NCI-H345 treated with DMSO at 0.1 percent for 48 hours (cell line): Measurements from ENCODE around the gene OTUD4.
"Not testable (repeated sequence)": the region's sequence is repeated elsewhere in the genome, so short reads cannot be mapped to it uniquely, and the experiment has no call there.

Experiments
- DNase-seq: peaks from one replicate; lab custom pipeline; 2025; ENCODE audit not compliant: unreplicated experiment; lab: John Stamatoyannopoulos, UW

Gene OTUD4, protein sequence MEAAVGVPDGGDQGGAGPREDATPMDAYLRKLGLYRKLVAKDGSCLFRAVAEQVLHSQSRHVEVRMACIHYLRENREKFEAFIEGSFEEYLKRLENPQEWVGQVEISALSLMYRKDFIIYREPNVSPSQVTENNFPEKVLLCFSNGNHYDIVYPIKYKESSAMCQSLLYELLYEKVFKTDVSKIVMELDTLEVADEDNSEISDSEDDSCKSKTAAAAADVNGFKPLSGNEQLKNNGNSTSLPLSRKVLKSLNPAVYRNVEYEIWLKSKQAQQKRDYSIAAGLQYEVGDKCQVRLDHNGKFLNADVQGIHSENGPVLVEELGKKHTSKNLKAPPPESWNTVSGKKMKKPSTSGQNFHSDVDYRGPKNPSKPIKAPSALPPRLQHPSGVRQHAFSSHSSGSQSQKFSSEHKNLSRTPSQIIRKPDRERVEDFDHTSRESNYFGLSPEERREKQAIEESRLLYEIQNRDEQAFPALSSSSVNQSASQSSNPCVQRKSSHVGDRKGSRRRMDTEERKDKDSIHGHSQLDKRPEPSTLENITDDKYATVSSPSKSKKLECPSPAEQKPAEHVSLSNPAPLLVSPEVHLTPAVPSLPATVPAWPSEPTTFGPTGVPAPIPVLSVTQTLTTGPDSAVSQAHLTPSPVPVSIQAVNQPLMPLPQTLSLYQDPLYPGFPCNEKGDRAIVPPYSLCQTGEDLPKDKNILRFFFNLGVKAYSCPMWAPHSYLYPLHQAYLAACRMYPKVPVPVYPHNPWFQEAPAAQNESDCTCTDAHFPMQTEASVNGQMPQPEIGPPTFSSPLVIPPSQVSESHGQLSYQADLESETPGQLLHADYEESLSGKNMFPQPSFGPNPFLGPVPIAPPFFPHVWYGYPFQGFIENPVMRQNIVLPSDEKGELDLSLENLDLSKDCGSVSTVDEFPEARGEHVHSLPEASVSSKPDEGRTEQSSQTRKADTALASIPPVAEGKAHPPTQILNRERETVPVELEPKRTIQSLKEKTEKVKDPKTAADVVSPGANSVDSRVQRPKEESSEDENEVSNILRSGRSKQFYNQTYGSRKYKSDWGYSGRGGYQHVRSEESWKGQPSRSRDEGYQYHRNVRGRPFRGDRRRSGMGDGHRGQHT

DNA sequence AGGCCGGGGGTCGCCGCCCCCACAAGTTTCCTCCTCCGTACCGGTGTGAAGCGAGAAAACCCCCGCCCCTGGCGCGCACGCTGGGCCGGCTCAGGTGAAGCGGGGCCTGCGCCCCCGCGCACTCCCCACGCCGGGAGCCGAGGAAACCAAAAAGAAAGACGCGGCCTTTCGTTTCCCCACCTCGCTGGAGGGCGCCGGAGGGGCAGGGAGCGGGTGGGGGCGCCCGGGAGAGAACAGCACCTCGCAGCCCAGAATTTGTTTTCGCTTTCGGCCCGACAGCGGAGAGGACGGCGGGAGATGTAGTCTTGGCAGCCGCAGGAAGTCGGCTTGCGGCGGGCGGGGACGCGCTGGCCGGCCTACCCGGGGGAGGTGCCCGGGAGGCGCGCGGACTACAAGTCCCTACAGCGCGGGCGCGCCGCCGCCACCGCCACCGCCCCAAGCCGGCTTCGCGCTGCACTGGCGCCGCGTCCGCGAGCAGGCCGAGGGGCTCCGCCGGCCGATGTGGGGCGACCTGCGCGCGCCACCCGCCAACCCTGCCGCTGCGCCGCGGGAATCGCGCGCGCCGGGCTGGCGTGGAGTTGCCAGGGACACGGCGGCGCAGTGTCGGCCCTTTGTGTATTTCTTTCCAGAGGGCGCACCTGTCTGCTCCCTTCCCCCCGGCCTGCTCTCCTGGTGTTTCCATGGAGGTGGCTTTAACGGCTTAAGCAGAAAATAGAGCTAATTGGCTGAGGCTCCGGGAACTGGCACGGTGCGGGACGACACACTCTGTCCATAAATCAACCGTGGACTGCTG, at the start of gene OTUD4:
Gene OTUD4, minus strand, starts transcription at position 292 of the 793 bp plus-strand sequence. CDS start 616 bp downstream, outside the sequence.
- peak; percentile 63 for DNase-seq

DNA sequence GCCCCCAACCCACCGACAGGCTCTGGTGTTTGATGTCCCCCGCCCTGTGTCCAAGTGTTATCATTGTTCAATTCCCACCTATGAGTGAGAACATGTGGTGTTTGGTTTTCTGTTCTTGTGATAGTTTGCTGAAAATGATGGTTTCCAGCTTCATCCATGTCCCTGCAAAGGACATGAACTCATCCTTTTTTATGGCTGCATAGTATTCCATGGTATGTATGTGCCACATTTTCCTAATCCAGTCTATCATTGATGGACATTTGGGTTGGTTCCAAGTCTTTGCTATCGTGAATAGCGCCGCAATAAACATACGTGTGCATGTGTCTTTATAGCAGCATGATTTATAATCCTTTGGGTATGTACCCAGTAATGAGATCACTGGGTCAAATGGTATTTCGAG, 42.8 kb upstream of the OTUD4 start:
- DNase-seq: not testable (repeated sequence)

DNA sequence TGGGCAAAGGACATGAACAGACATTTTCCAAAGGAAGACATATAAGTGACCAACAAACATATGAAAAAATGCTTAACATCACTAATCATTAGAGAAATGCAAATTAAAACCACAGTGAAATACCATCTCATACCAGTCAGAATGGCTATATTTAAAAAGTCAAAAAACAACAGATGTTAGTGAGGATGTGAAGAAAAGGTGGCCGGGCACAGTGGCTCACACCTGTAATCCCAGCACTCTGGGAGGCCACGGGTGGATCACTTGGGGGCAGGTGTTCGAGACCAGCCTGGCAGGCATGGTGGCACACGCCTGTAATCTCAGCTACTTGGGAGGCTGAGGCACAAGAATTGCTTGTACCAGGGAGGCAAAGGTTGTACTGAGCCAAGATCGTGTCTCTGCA, 41.1 kb upstream of the OTUD4 start:
- not testable (repeated sequence) for DNase-seq

DNA sequence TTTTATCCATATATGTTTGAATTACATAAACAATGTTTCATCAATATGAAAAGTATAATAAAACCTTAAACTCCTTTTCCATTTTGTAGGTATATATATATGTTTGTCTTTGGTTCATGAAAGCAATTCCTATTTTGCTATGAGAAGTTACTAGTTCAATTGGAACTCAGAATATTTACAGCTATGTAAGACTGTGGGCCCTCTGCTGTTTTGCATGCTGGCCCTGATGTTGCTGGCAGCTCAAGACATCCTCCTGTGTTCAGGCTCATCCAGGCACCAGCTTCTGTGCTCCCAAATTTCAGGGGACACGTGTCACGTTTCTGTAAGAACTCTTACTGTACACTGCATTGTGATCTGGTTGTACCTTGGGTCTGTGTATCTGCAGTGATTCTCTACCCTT, 38.7 kb upstream of the OTUD4 start:
- DNase-seq: no peak

DNA sequence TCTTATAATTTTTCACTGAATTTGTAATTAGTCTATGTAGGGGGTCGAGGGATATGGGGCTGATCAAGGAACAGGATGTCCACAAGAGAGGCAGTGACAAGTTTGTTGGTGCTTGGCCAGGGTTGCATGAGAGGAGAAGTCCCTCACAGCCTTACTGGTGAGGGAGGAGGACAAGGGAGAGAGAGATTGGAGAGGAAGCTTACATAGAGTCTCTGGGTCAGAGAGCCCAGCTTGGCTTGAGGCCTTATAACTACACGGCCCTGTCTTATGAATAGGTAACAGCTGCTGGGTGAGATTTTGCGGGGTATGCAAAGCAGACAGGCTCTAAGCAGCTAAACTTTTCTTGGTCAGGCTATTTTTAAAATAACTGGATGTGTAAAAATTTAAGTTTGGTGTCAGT, 37.9 kb upstream of the OTUD4 start:
- DNase-seq: no peak

DNA sequence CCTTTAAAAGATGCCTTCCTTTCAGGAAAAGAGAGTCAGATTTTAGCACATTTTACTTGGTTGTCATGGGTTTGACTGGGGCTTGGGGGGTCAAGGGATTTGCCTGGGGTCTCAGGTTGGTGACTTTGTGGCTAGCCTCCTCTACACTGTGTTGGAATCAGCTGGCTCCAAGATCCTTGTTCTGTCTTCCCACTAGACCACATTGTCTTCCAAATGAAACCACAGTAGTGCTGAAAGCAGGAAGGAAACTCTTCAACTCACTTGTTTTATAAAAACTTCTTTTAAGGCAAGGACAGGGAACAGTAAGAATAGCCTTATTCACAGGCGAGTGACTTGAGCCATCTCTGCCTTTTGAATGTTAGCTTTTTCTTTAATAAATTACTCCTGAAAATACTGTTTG, 37.0 kb upstream of the OTUD4 start:
- no peak for DNase-seq

DNA sequence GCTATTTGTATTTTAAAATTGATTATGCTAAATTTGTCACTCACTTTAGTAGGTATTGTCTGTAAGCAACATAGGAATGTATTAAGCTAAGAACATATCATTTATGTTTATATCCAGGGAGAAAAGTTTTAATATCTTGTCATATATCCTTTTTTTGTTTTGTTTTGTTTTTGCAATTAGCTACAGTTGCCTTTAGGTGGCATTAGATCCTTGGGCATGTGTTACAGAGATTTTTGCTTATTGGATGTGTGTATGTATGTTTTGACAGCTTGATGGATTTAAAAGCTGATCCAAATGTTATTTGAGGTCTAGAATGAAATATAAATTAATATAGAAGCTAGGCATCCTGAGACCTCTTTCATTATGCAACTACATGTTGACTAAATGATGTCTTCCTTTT, 36.1 kb upstream of the OTUD4 start:
- DNase-seq: no peak

DNA sequence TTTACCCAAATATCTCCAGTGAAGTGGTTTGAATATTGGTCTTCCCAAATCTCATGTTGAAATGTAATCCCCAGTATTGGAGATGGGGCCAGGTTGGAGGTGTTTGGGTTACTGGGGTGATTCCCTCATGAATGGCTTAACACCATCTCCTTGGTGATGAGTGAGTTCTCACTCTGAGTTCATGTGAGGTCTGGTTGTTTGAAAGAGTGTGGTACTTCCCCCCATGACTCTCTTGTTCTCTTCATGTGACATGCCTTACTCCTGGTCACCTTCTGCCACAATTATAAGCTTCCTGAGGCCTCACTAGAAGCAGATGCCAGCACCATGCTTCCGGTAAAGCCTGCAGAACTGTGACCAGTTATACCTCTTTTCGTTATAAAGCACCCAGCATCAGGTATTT, 32.9 kb upstream of the OTUD4 start:
- no peak for DNase-seq

DNA sequence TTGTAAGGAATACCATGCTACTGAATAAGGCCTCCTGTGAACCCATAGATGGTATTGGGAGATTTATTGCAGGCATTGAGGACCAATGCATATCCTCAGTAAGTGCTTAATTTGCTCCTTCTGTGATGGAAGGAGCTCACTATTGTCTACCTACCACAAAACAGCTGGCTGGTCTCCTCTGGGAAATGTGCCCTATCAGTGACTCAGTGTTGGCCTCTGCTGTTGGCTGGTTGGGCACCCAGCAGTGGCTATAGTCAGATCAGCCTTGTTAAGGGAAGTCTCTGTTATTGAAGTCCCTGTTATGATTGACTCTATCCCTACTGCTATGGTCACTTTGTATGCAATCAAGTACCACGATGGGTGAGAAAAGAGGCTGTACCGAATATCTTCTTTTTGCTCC, 27.5 kb upstream of the OTUD4 start:
- DNase-seq: no peak

DNA sequence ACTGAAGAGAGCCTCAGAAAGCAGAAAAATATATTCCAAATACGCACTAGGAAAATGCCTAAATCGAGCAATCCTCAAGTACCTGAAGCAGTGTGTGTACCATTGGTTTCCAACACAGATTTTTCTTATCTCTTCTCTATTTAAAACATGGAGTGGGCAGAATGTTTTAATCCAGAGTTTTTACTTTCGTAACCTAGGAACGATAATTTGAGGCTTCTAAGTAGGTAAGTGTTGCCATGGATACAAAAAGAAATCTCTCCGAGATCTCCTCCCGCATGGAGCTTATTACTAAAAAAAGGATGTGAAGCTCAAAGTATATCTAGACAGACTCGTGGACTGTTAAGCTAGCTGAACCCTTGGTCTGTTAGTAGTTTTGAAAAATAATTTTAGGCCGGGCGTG, 23.0 kb upstream of the OTUD4 start:
- DNase-seq: no peak

DNA sequence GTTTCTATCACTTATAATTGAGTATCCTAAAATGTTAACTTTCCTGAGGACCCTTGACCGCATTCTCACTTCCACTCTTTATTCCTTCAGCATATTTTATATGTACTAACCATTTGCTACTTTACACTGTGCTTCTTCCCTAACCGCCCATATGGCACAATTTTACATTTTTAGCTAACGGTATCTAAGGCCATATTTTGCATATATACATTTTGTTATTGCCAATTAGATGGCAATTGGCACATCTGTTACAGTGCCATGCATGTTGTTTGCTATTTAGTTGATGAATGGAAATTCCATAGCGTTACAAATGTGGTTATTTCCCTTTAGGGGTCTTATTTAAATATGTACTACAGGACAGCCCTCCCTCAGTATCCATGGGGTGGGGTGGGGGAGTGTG, 20.0 kb upstream of the OTUD4 start:
- no peak for DNase-seq

DNA sequence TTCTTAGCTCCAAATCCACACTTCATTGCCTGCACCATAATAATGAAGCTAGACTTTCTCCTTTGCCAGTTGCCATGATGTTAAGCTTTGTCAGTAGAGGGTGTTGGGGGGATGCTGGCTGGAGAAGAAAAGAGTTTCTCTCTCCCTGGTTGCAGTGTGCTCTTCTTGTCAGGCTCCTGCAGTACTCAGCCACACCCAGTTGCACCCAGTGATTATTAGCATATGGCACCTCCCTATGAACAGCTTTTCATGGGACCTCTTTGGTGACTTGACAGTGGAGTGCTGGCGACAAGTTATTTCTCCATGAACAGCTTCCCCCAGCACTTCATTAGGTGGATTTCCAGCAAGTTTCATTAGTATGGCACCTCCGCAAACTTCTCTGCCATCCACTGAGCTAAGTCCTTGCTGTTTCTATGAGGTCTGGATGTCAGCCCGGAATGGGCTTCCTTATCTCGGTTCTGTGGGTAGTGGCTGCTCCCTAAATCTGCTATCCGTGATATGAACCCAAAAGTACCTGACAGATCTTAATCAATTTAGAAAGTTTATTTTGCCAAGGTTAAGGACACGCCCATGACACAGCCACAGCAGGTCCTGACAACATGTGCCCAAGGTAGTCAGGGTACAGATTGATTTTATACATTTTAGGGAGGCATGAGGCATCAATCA, 18.8 kb upstream of the OTUD4 start:
- no peak for DNase-seq

DNA sequence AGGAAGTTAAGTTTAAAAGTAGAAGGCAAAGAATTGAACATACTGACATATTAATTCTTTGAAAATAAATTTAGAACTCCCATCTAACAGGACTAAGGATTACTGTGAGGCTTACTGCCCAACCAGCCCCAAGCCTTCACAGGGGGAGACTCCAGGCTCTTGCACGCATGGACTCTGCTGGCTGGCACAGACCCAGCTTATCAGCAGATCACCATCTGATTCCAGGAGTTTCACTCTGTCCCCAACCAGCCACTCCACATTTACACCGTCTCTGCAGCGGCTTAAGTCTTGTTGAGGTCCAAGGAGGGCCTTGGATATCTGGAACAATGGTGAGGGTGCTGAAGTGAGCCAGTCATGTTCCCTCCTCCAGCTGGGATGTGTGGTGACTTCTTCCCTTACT, 16.4 kb upstream of the OTUD4 start:
- DNase-seq: no peak

DNA sequence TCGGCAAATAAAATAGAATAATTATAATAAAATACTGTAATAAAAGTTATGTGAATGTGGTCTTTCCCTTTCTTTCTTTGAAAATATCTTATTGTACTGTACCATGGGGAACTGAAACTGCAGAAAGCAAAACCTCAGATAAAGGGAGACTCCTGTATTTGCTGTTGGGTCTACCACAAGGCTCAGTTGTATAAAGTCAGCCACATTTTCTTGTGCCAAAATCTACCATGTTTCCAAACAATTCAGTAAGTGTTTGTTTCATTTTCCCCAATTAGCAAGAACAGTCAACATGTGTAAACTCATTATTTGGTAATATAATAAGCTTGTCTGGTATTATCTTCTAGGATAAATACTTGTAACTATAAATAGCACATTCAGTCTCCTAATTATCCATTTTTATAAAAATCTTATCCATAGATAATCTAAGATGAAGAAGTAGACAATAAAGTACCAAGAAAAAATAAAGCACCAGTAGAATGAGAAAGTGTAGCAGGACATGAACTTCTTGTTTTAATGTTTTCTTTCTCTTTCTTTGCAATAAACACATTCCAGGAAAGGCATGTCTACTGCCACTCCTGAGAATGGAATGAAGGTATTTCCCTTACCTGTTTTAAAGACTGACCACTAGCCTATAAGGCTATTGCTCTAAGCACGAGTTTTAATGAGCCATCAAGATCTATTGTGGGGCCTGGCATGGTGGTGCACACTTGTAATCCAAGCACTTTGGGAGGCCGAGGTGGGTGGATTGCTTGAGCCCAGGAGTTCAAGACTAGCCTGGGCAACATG, 15.0 kb upstream of the OTUD4 start:
- no peak for DNase-seq

DNA sequence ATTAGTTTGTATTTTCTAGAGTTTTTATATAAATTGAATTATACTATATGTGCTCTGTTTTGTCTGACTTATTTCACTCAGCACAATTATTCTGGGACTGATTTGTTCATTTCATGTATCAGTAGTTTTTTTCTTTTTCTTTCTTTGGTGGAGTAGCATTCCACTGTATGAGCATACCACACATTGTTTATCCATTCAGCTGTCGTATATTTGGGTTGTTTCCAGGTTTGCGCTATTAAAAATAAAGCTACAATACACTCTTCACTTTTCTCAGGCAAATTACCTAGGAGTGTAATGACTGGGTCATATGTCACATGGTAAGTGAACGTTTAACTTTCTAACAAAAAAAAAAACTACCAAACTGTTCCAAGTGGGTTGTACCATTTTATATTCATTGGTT, 9.6 kb upstream of the OTUD4 start:
- DNase-seq: no peak

DNA sequence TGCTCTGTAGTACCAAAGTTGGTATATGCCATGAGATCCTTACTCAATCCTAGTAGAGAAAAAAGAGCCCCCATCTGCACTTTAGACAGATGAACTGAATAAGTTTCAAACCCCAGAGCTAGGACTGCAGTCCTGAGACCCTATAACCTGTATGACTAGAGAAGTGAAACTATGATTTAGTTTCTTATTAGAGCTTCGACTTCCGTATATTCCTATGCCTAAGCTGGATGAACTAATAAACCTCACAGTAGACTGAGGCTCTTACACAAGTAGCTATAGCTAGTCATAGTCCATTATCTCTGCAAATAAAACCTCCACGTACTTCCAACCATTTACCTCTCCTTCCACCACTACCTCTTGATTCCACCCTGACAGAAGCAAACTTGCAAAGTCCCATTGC, 6.3 kb upstream of the OTUD4 start:
- DNase-seq: no peak

DNA sequence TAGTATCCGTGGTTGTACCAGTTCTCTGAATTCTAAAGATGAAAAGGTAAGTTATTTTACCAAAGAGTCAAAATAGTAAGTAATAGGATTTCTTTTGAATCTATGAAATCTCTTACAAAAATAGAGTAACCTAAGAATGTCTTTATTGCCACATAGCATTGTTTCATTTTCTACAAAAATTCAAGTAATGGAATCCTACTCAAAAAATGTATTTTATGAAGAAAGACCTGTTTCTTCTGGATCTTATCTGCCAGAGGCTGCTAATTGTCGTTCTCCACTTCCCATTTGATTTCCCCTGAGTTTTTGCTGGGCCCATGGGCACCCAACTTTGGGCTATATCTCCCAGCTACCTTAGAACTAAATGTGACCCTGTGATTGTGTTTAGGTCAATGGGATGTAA, 3.2 kb upstream of the OTUD4 start:
- no peak for DNase-seq

DNA sequence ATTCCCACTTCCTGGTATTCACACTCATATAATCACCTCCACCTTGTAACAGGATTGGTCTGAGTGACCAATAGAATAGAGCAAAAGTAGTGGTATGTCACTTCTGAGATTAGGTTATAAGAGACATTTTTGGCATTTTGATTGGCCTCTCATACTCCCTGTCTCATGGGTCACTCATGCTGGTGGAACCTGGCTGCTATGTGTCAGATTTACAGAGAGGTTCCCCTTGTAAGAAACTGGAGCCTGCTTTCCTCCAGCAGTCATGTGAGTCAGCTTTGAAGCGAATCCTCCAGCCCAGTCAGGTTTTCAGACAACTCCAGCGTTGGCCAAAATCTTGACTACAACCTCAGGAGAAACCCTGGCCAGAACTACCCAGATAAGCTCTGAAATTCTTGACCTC, 2.6 kb upstream of the OTUD4 start:
- DNase-seq: no peak

DNA sequence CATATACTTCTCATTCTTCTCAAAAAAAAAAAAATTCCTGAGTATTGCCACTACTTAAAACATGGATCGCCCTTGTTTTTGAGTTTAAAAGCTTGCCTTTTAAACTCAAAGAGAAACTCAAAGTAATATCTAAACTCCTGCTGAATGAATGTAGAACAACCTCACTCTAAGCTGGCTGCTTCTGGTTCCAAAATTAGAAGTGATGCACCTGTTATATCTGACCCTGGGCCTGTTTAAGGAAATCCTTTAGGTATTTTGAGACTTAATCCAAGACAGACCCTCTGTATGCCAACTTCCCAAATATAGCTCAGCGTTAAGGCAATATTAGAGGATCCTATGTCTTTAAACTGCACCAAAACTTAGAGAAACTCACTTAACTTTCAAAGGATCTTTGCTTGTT, 1.8 kb upstream of the OTUD4 start:
- no peak for DNase-seq

DNA sequence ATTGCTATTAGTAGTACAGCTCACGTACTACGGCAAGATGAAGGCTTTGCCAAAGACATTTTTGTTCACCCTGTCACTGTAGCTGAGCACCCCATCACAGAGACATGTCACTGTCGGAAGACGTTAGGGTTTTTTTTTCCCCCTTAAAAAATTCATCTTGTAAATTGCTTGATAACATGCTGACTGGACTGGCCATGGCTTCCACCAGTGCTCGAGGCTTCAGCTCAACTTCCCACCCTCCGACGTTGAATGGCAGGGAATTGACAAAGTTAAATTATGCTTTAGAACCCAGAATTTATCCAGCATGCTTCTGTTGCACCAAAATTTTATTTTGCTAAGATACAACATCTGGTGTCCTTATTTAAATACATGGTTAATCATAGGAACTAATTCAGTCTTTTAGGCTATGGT, 707 bp upstream of the OTUD4 start:
- no peak for DNase-seq
